ENCODE data around the gene TUBB1. TPM values are rescaled to one million over a fixed set of nuclear protein-coding genes. Genes with fewer than 3 reads are reported as not detected.

The TUBB1 gene
- total and polyA plus RNA-seq, 3 donors from 2014 or later: 0.25 to 1.3 (median 0.55) TPM

- no peaks in the 10 kb centered on the region for H3K4me1 ChIP-seq
- no peaks in the 10 kb centered on the region for H3K27me3 ChIP-seq
- no peak overlapping the region for H3K4me3 ChIP-seq
- intact Hi-C loops (cut with DNase I; ENCODE audit: low total_unique reads): no loop called here
- no peaks in the 10 kb centered on the region for H3K36me3 ChIP-seq (ENCODE audit: low read depth, missing control alignments)
- 81 to 93% methylated on average over 9 of the region's 9 CpGs for WGBS, 2 donors
- DNase-seq: no peak
- H3K27ac ChIP-seq: no peak overlapping the region
- TF ChIP-seq POLR2A (IDR thresholded peaks at IDR 0.05) (no peak), CTCF (IDR thresholded peaks at IDR 0.05) (no peak)
- H3K9me3 ChIP-seq: no peaks in the 10 kb centered on the region
Measured at GRCh38 chr20:58987790-58988564, 31.3 kb upstream of the TUBB1 start.

- 80 to 87% methylated on average over 6 of the region's 6 CpGs for WGBS, 2 donors
- H3K27ac ChIP-seq: no peak overlapping the region
- TF ChIP-seq CTCF (IDR thresholded peaks at IDR 0.05) (no peak), POLR2A (IDR thresholded peaks at IDR 0.05) (no peak)
- no peak for DNase-seq
- no peaks in the 10 kb centered on the region for H3K27me3 ChIP-seq
- H3K4me3 ChIP-seq: no peak overlapping the region
- H3K4me1 ChIP-seq: no peaks in the 10 kb centered on the region
- H3K9me3 ChIP-seq: no peaks in the 10 kb centered on the region
- no peaks in the 10 kb centered on the region for H3K36me3 ChIP-seq (ENCODE audit: low read depth, missing control alignments)
- intact Hi-C loops (cut with DNase I; ENCODE audit: low total_unique reads): no loop called here
Measured at GRCh38 chr20:58988565-58988882, 30.7 kb upstream of the TUBB1 start.

GRCh38 chr20:58989196-58989595, 30.0 kb upstream of the TUBB1 start:
- Histone ChIP-seq H3K4me3 (no peak overlapping the region), H3K9me3 (no peaks in the 10 kb centered on the region), H3K27ac (no peak overlapping the region), H3K4me1 (no peaks in the 10 kb centered on the region), H3K36me3 (ENCODE audit: low read depth, missing control alignments) (no peaks in the 10 kb centered on the region), H3K27me3 (no peaks in the 10 kb centered on the region)
- no peak for DNase-seq
- no peak for TF ChIP-seq CTCF (IDR thresholded peaks at IDR 0.05)
- no peak for TF ChIP-seq POLR2A (IDR thresholded peaks at IDR 0.05)
- intact Hi-C loops (cut with DNase I; ENCODE audit: low total_unique reads): no loop called here
- WGBS, 2 donors: 89 to 90% methylated on average over 10 of the region's 10 CpGs

- H3K4me3 ChIP-seq: no peak overlapping the region
- intact Hi-C loops (cut with DNase I; ENCODE audit: low total_unique reads): no loop called here
- H3K36me3 ChIP-seq (ENCODE audit: low read depth, missing control alignments): no peaks in the 10 kb centered on the region
- no peaks in the 10 kb centered on the region for H3K4me1 ChIP-seq
- H3K9me3 ChIP-seq: no peaks in the 10 kb centered on the region
- peak overlapping the region in 1 of 2 donors; percentile 57 for H3K27ac ChIP-seq
- WGBS, 2 donors: 79 to 88% methylated on average over 14 of the region's 14 CpGs
- H3K27me3 ChIP-seq: no peaks in the 10 kb centered on the region
- no peak for DNase-seq
- TF ChIP-seq CTCF (IDR thresholded peaks at IDR 0.05) (no peak), POLR2A (IDR thresholded peaks at IDR 0.05) (no peak)
Measured at GRCh38 chr20:58990651-58991445, 28.4 kb upstream of the TUBB1 start.

All from testis (tissue), 3 donors.